Nephron progenitor cell (in vitro differentiated cells): Measurements from ENCODE around the gene SLC35C1.

Experiments
- DNase-seq: peaks from one replicate; pipeline ENCODE4 v3.0.0; 2021
- H3K27ac Mint-ChIP-seq: 2 replicates; pipeline ENCODE4 v1.8.0; 2021; ENCODE audit warnings: mild to moderate bottlenecking, moderate library complexity, mixed read lengths
- H3K27me3 Mint-ChIP-seq: 2 replicates; pipeline ENCODE4 v1.8.0; 2021; ENCODE audit warnings: mild to moderate bottlenecking, low read depth, mixed read lengths; ENCODE audit not compliant: poor library complexity
- H3K36me3 Mint-ChIP-seq: 2 replicates; pipeline ENCODE4 v1.8.0; 2021; ENCODE audit warnings: low read depth, mixed read lengths
- H3K4me1 Mint-ChIP-seq: 2 replicates; pipeline ENCODE4 v1.8.0; 2021; ENCODE audit warnings: mixed read lengths
- H3K4me3 Mint-ChIP-seq: 2 replicates; pipeline ENCODE4 v1.8.0; 2021; ENCODE audit warnings: mild to moderate bottlenecking, moderate library complexity, mixed read lengths
- H3K9me3 Mint-ChIP-seq: 2 replicates; pipeline ENCODE4 v1.8.0; 2021; ENCODE audit warnings: mild to moderate bottlenecking, moderate library complexity, mixed read lengths
- CTCF ChIP-seq: fragments of 200-600 bp; sonication (generic); IDR thresholded peaks from 2 replicates; pipeline ENCODE4 v1.5.0; 2021; ENCODE audit warnings: antibody characterized with exemption

The SLC35C1 gene

GRCh38 chr11:45777127-45777969 lies 27.6 kb upstream of the SLC35C1 start:
- Mint-ChIP-seq H3K4me1 (no peaks in the 10 kb centered on the region), H3K36me3 (no peaks in the 10 kb centered on the region), H3K27me3 (peaks cover 46% of the 10 kb centered on the region), H3K4me3 (no peak overlapping the region), H3K9me3 (no peaks in the 10 kb centered on the region), H3K27ac (no peak overlapping the region)
- TF ChIP-seq CTCF, result no peak
- DNase-seq, result no peak

GRCh38 chr11:45778341-45778740 lies 26.6 kb upstream of the SLC35C1 start:
- no peak for DNase-seq
- TF ChIP-seq CTCF, result no peak

GRCh38 chr11:45779602-45780001 lies 25.3 kb upstream of the SLC35C1 start:
- no peak overlapping the region for H3K4me3 Mint-ChIP-seq
- TF ChIP-seq CTCF, result no peak
- no peaks in the 10 kb centered on the region for H3K4me1 Mint-ChIP-seq
- DNase-seq, result no peak
- no peaks in the 10 kb centered on the region for H3K9me3 Mint-ChIP-seq
- no peak overlapping the region for H3K27ac Mint-ChIP-seq
- H3K27me3 Mint-ChIP-seq, result peaks cover 38% of the 10 kb centered on the region
- no peaks in the 10 kb centered on the region for H3K36me3 Mint-ChIP-seq

More at GRCh38 chr11:45778341-45778740, 26.6 kb upstream of the SLC35C1 start:
- H3K4me3 Mint-ChIP-seq, result no peak overlapping the region
- H3K4me1 Mint-ChIP-seq, result no peaks in the 10 kb centered on the region
- H3K9me3 Mint-ChIP-seq, result no peaks in the 10 kb centered on the region
- peaks cover 42% of the 10 kb centered on the region for H3K27me3 Mint-ChIP-seq
- H3K27ac Mint-ChIP-seq, result no peak overlapping the region
- H3K36me3 Mint-ChIP-seq, result no peaks in the 10 kb centered on the region

GRCh38 chr11:45786272-45786671 lies 18.7 kb upstream of the SLC35C1 start:
- H3K9me3 Mint-ChIP-seq, result peaks cover 18% of the 10 kb centered on the region
- H3K27me3 Mint-ChIP-seq, result peaks cover 25% of the 10 kb centered on the region
- H3K4me3 Mint-ChIP-seq, result no peak overlapping the region
- no peaks in the 10 kb centered on the region for H3K36me3 Mint-ChIP-seq
- no peak for TF ChIP-seq CTCF
- no peak overlapping the region for H3K27ac Mint-ChIP-seq
- DNase-seq, result no peak
- no peaks in the 10 kb centered on the region for H3K4me1 Mint-ChIP-seq

GRCh38 chr11:45788887-45789286 lies 16.1 kb upstream of the SLC35C1 start:
- H3K27me3 Mint-ChIP-seq, result peaks cover 43% of the 10 kb centered on the region
- H3K36me3 Mint-ChIP-seq, result no peaks in the 10 kb centered on the region
- no peak for DNase-seq
- peaks cover 18% of the 10 kb centered on the region for H3K9me3 Mint-ChIP-seq
- no peak overlapping the region for H3K27ac Mint-ChIP-seq
- no peak for TF ChIP-seq CTCF
- no peak overlapping the region for H3K4me3 Mint-ChIP-seq
- H3K4me1 Mint-ChIP-seq, result no peaks in the 10 kb centered on the region

GRCh38 chr11:45791524-45791923 lies 13.4 kb upstream of the SLC35C1 start:
- TF ChIP-seq CTCF, result no peak
- Mint-ChIP-seq H3K36me3 (no peaks in the 10 kb centered on the region), H3K27me3 (peaks cover 33% of the 10 kb centered on the region), H3K4me1 (no peaks in the 10 kb centered on the region), H3K9me3 (peaks cover 14% of the 10 kb centered on the region), H3K27ac (no peak overlapping the region), H3K4me3 (no peak overlapping the region)
- DNase-seq, result no peak
